ENCODE data around the gene COL28A1. TPM values are rescaled to one million over a fixed set of nuclear protein-coding genes. Genes with fewer than 3 reads are reported as not detected.

COL28A1 gene
- total and polyA plus RNA-seq, 4 donors = 0.05 to 0.50 (median 0.18) TPM

DNA sequence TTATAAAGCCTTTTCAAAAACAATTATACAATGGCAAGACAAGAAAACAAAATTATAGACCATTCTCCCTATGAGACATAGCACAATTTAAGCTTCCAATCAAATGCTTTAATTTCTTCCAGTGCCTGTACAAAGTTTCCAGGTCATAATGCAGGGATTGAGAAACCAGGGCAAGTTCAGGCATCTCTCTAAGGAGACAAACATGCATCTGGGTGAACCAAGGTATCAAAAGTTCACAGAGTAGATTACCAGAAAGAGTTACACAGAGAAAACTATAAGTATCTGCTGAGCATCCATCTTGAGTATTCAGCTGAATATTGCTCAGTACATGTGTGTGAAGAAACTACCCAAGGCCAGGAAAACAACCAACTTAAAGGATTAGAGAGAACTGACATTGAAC is 89.1 kb downstream of the COL28A1 start:
- H3K27me3 ChIP-seq (ENCODE audit: control insufficient read depth in 4 of 4, insufficient read depth in 4 of 4, low read length in 3 of 4) = no peaks in the 10 kb centered on the region
- no peak overlapping the region for H3K9ac ChIP-seq (ENCODE audit: low read depth in 1 of 2, low read length in 2 of 2)
- no peaks in the 10 kb centered on the region for H3K36me3 ChIP-seq (ENCODE audit: control insufficient read depth in 4 of 4, insufficient read depth in 3 of 4, low read depth in 1 of 4, low read length in 3 of 4)
- no peak overlapping the region for H3K27ac ChIP-seq (ENCODE audit: low read depth in 1 of 2, low read length in 2 of 2)
- no peaks in the 10 kb centered on the region for H3K4me1 ChIP-seq (ENCODE audit: control insufficient read depth in 4 of 4, insufficient read depth in 4 of 4, low read length in 3 of 4)
- TF ChIP-seq RAD21 (IDR thresholded peaks at IDR 0.05) (no peak), YY1 (IDR thresholded peaks at IDR 0.05) (no peak), SP1 (IDR thresholded peaks at IDR 0.05) (no peak), HNF4A (conservative IDR thresholded peaks at IDR 0.05) (no peak), GABPA (IDR thresholded peaks at IDR 0.05 in 1 of 2, conservative IDR thresholded peaks at IDR 0.05 in 1 of 2) (no peak), TAF1 (conservative IDR thresholded peaks at IDR 0.05) (no peak), MAX (IDR thresholded peaks at IDR 0.05) (no peak), FOXA1 (IDR thresholded peaks at IDR 0.05) (no peak), JUND (IDR thresholded peaks at IDR 0.05) (no peak), FOXA2 (IDR thresholded peaks at IDR 0.05) (no peak), RXRA (IDR thresholded peaks at IDR 0.05) (no peak), NR2F2 (IDR thresholded peaks at IDR 0.05) (no peak)
- TF ChIP-seq, protein P1, sequence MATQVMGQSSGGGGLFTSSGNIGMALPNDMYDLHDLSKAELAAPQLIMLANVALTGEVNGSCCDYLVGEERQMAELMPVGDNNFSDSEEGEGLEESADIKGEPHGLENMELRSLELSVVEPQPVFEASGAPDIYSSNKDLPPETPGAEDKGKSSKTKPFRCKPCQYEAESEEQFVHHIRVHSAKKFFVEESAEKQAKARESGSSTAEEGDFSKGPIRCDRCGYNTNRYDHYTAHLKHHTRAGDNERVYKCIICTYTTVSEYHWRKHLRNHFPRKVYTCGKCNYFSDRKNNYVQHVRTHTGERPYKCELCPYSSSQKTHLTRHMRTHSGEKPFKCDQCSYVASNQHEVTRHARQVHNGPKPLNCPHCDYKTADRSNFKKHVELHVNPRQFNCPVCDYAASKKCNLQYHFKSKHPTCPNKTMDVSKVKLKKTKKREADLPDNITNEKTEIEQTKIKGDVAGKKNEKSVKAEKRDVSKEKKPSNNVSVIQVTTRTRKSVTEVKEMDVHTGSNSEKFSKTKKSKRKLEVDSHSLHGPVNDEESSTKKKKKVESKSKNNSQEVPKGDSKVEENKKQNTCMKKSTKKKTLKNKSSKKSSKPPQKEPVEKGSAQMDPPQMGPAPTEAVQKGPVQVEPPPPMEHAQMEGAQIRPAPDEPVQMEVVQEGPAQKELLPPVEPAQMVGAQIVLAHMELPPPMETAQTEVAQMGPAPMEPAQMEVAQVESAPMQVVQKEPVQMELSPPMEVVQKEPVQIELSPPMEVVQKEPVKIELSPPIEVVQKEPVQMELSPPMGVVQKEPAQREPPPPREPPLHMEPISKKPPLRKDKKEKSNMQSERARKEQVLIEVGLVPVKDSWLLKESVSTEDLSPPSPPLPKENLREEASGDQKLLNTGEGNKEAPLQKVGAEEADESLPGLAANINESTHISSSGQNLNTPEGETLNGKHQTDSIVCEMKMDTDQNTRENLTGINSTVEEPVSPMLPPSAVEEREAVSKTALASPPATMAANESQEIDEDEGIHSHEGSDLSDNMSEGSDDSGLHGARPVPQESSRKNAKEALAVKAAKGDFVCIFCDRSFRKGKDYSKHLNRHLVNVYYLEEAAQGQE (IDR thresholded peaks at IDR 0.05) = no peak
- TF ChIP-seq, protein P2, sequence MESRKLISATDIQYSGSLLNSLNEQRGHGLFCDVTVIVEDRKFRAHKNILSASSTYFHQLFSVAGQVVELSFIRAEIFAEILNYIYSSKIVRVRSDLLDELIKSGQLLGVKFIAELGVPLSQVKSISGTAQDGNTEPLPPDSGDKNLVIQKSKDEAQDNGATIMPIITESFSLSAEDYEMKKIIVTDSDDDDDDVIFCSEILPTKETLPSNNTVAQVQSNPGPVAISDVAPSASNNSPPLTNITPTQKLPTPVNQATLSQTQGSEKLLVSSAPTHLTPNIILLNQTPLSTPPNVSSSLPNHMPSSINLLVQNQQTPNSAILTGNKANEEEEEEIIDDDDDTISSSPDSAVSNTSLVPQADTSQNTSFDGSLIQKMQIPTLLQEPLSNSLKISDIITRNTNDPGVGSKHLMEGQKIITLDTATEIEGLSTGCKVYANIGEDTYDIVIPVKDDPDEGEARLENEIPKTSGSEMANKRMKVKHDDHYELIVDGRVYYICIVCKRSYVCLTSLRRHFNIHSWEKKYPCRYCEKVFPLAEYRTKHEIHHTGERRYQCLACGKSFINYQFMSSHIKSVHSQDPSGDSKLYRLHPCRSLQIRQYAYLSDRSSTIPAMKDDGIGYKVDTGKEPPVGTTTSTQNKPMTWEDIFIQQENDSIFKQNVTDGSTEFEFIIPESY (IDR thresholded peaks at IDR 0.05) = no peak
- TF ChIP-seq, protein P3, sequence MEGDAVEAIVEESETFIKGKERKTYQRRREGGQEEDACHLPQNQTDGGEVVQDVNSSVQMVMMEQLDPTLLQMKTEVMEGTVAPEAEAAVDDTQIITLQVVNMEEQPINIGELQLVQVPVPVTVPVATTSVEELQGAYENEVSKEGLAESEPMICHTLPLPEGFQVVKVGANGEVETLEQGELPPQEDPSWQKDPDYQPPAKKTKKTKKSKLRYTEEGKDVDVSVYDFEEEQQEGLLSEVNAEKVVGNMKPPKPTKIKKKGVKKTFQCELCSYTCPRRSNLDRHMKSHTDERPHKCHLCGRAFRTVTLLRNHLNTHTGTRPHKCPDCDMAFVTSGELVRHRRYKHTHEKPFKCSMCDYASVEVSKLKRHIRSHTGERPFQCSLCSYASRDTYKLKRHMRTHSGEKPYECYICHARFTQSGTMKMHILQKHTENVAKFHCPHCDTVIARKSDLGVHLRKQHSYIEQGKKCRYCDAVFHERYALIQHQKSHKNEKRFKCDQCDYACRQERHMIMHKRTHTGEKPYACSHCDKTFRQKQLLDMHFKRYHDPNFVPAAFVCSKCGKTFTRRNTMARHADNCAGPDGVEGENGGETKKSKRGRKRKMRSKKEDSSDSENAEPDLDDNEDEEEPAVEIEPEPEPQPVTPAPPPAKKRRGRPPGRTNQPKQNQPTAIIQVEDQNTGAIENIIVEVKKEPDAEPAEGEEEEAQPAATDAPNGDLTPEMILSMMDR (IDR thresholded peaks at IDR 0.05; ENCODE audit: low read depth, low read length, missing input control) = no peak
- no peak for DNase-seq (ENCODE audit: low spot score)
- peaks cover 0 to 18% (median 0%) of the 10 kb centered on the region in 4 donors for H3K9me3 ChIP-seq (ENCODE audit: control insufficient read depth in 4 of 4, low read length in 3 of 4)
- H3K4me3 ChIP-seq (ENCODE audit: low read depth in 1 of 3, low read length in 3 of 3) = no peak overlapping the region

- H3K27me3 ChIP-seq (ENCODE audit: control insufficient read depth in 4 of 4, insufficient read depth in 4 of 4, low read length in 3 of 4) = no peaks in the 10 kb centered on the region
- no peak overlapping the region for H3K9ac ChIP-seq (ENCODE audit: low read depth in 1 of 2, low read length in 2 of 2)
- no peak for DNase-seq (ENCODE audit: low spot score)
- H3K9me3 ChIP-seq (ENCODE audit: control insufficient read depth in 4 of 4, low read length in 3 of 4) = peaks cover 0 to 9% (median 0%) of the 10 kb centered on the region in 4 donors
- no peak overlapping the region for H3K27ac ChIP-seq (ENCODE audit: low read depth in 1 of 2, low read length in 2 of 2)
- H3K36me3 ChIP-seq (ENCODE audit: control insufficient read depth in 4 of 4, insufficient read depth in 3 of 4, low read depth in 1 of 4, low read length in 3 of 4) = no peaks in the 10 kb centered on the region
- peaks cover 0 to 4% (median 2%) of the 10 kb centered on the region in 4 donors for H3K4me1 ChIP-seq (ENCODE audit: control insufficient read depth in 4 of 4, insufficient read depth in 4 of 4, low read length in 3 of 4)
- 76% methylated on average over 3 of the region's 3 CpGs for WGBS
- no peak overlapping the region for H3K4me3 ChIP-seq (ENCODE audit: low read depth in 1 of 3, low read length in 3 of 3)
- no peak for TF ChIP-seq MAX (IDR thresholded peaks at IDR 0.05)
- TF ChIP-seq HNF4G (IDR thresholded peaks at IDR 0.05) = no peak
- TF ChIP-seq, protein P2 (IDR thresholded peaks at IDR 0.05) = no peak
- TF ChIP-seq, protein P1 (IDR thresholded peaks at IDR 0.05) = no peak
- TF ChIP-seq JUND (IDR thresholded peaks at IDR 0.05) = no peak
- no peak for TF ChIP-seq HNF4A (conservative IDR thresholded peaks at IDR 0.05)
- TF ChIP-seq YY1 (IDR thresholded peaks at IDR 0.05) = no peak
- no peak for TF ChIP-seq FOXA1 (IDR thresholded peaks at IDR 0.05)
- TF ChIP-seq TAF1 (conservative IDR thresholded peaks at IDR 0.05) = no peak
- TF ChIP-seq RXRA (IDR thresholded peaks at IDR 0.05) = no peak
- TF ChIP-seq EGR1 (IDR thresholded peaks at IDR 0.05; ENCODE audit: low read depth in 2 of 2) = no peak
- TF ChIP-seq RAD21 (IDR thresholded peaks at IDR 0.05) = no peak
Measured at GRCh38 chr7:7443806-7444350, 91.8 kb downstream of the COL28A1 start.

Data from liver (tissue), 9 donors.